Measurements from ENCODE around the gene RFNG. TPM values are rescaled to one million over a fixed set of nuclear protein-coding genes. Genes with fewer than 3 reads are reported as not detected.

RFNG gene
- total and polyA plus RNA-seq, 2 of the 4 experiments (the other 2 are of a cell fraction), result 6.8 to 47.3 TPM

- Histone ChIP-seq H3K27ac (ENCODE audit: insufficient read depth, low read length) (no peak overlapping the region), H2BK15ac (ENCODE audit: low read depth, low read length) (no peak overlapping the region), H3K9me3 (ENCODE audit: control insufficient read depth, insufficient read depth, low read length) (no peaks in the 10 kb centered on the region), H3K4ac (ENCODE audit: low read depth, low read length) (no peak overlapping the region), H3K4me2 (ENCODE audit: low read depth, low read length) (no peak overlapping the region), H2BK20ac (ENCODE audit: low read depth, low read length) (no peak overlapping the region), H3K36me3 (ENCODE audit: control insufficient read depth, insufficient read depth, low read length) (peaks cover 2% of the 10 kb centered on the region), H3K27me3 (ENCODE audit: control insufficient read depth, insufficient read depth, low read length) (no peaks in the 10 kb centered on the region), H3K18ac (ENCODE audit: low read depth, low read length) (no peak overlapping the region), H3K14ac (replicated peaks; ENCODE audit: low read depth, low read length) (no peak overlapping the region), H4K20me1 (ENCODE audit: insufficient read depth, low read length) (peaks cover 24% of the 10 kb centered on the region), H2BK120ac (ENCODE audit: low read depth, low read length) (no peak overlapping the region), H2AK9ac (replicated peaks; ENCODE audit: low read depth, low read length, poor library complexity) (peak overlapping the region; percentile 55), H3K79me1 (ENCODE audit: low read depth in 1 of 2, low read length in 2 of 2) (peaks cover 12 to 39% of the 10 kb centered on the region in 2 experiments), H4K8ac (ENCODE audit: low read depth in 2 of 2, low read length in 2 of 2) (no peak overlapping the region), H3K9me1 (ENCODE audit: insufficient read depth, low read length) (no peaks in the 10 kb centered on the region), H3K56ac (ENCODE audit: extremely low read depth, insufficient read depth, low read length) (no peak overlapping the region), H3K23ac (ENCODE audit: low read depth, low read length) (no peak overlapping the region), H3K9ac (ENCODE audit: low read depth, low read length) (no peak overlapping the region), H2BK5ac (ENCODE audit: low read depth, low read length, poor library complexity, severe bottlenecking) (no peak overlapping the region), H2AFZ (replicated peaks; ENCODE audit: low read length, poor library complexity) (peak overlapping the region; percentile 32), H3K4me3 (ENCODE audit: insufficient read depth, low read depth, low read length) (no peak overlapping the region), H3K4me1 (ENCODE audit: control insufficient read depth, insufficient read depth, low read length) (peaks cover 13% of the 10 kb centered on the region), H4K5ac (ENCODE audit: low read depth, low read length) (no peak overlapping the region), H2AK5ac (ENCODE audit: low read depth, low read length) (no peak overlapping the region), H4K91ac (ENCODE audit: insufficient read depth, low read depth, low read length) (no peak overlapping the region)
- no TSS peak for BruUV-seq (replicated peaks)
- intact Hi-C loops (cut with micrococcal nuclease), result no loop called here
- dilution Hi-C loops (cut with HindIII; ENCODE audit: low sequenced_read_pairs, unreplicated experiment), result no loop called here
- DNase-seq (no peak), ATAC-seq (ENCODE audit: low read depth) (no peak)
- TF ChIP-seq SMC3 (IDR thresholded peaks at IDR 0.05; ENCODE audit: low read depth, low read length) (no peak), BHLHE40 (IDR thresholded peaks at IDR 0.05; ENCODE audit: low read depth, low read length) (no peak), MXI1 (IDR thresholded peaks at IDR 0.05; ENCODE audit: borderline replicate concordance, low read depth, low read length) (no peak), ELK1 (IDR thresholded peaks at IDR 0.05; ENCODE audit: borderline replicate concordance, low read depth, low read length) (no peak), USF2 (IDR thresholded peaks at IDR 0.05; ENCODE audit: low read depth, low read length) (no peak), RFX5 (IDR thresholded peaks at IDR 0.05; ENCODE audit: low read depth, low read length) (no peak), RCOR1 (IDR thresholded peaks at IDR 0.05; ENCODE audit: insufficient replicate concordance, low read length) (no peak), MAZ (IDR thresholded peaks at IDR 0.05; ENCODE audit: borderline replicate concordance, low read depth, low read length) (no peak), CHD1 (IDR thresholded peaks at IDR 0.05; ENCODE audit: low read depth, low read length) (no peak), MAFK (IDR thresholded peaks at IDR 0.05; ENCODE audit: low read depth, low read length) (no peak), NFE2L2 (IDR thresholded peaks at IDR 0.05; ENCODE audit: low read depth, low read length) (no peak), RAD21 (IDR thresholded peaks at IDR 0.05; ENCODE audit: low read length) (no peak), FOS (IDR thresholded peaks at IDR 0.05; ENCODE audit: low read depth, low read length) (no peak), POLR2A (IDR thresholded peaks at IDR 0.05; ENCODE audit: low read depth, low read length) (no peak), CEBPB (IDR thresholded peaks at IDR 0.05; ENCODE audit: low read depth, low read length) (no peak)
- TF ChIP-seq, protein P1, sequence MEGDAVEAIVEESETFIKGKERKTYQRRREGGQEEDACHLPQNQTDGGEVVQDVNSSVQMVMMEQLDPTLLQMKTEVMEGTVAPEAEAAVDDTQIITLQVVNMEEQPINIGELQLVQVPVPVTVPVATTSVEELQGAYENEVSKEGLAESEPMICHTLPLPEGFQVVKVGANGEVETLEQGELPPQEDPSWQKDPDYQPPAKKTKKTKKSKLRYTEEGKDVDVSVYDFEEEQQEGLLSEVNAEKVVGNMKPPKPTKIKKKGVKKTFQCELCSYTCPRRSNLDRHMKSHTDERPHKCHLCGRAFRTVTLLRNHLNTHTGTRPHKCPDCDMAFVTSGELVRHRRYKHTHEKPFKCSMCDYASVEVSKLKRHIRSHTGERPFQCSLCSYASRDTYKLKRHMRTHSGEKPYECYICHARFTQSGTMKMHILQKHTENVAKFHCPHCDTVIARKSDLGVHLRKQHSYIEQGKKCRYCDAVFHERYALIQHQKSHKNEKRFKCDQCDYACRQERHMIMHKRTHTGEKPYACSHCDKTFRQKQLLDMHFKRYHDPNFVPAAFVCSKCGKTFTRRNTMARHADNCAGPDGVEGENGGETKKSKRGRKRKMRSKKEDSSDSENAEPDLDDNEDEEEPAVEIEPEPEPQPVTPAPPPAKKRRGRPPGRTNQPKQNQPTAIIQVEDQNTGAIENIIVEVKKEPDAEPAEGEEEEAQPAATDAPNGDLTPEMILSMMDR (conservative IDR thresholded peaks at IDR 0.05; ENCODE audit: low read depth, low read length), result no peak
- ChIA-PET POLR2A (ENCODE audit: unreplicated experiment) (no interaction called here), CTCF (no interaction called here)
- in situ Hi-C loops (cut with MboI; ENCODE audit: low sequenced_read_pairs), result no loop called here
- WGBS, 2 experiments (ENCODE audit: extremely low coverage in 2 of 2, insufficient read length in 1 of 2), result 99% methylated on average over 12 of the region's 17 CpGs; no CpG with 5 or more reads in 1 of the 2 experiments
Observed at GRCh38 chr17:82024859-82025258, 26.8 kb downstream of the RFNG start.
